ENCODE results near the gene KRT10.

DNA sequence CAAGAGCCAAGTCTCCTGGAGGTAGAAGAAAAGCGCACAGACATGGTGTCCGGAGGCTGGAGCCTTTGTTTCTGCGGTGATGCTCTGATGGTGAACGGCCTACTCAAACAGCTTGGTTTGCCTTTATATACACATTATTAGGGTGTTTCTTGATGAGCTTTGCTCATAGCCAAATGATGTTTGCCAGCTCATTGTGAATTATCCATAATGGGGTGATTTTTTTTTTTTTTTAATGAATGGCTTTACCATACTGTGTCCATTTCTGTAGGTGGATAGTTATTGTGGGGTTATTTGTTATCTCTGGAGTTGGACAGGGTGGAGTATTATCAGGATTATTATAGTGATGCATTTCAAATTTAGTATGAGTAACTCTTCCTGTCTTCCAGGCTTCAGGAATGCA lies 40.0 kb downstream of the KRT10 start, which contains the start of gene KRT27:
- TF ChIP-seq, protein P1, sequence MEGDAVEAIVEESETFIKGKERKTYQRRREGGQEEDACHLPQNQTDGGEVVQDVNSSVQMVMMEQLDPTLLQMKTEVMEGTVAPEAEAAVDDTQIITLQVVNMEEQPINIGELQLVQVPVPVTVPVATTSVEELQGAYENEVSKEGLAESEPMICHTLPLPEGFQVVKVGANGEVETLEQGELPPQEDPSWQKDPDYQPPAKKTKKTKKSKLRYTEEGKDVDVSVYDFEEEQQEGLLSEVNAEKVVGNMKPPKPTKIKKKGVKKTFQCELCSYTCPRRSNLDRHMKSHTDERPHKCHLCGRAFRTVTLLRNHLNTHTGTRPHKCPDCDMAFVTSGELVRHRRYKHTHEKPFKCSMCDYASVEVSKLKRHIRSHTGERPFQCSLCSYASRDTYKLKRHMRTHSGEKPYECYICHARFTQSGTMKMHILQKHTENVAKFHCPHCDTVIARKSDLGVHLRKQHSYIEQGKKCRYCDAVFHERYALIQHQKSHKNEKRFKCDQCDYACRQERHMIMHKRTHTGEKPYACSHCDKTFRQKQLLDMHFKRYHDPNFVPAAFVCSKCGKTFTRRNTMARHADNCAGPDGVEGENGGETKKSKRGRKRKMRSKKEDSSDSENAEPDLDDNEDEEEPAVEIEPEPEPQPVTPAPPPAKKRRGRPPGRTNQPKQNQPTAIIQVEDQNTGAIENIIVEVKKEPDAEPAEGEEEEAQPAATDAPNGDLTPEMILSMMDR (optimal IDR thresholded peaks at IDR 0.05 in 1 of 3, IDR thresholded peaks at IDR 0.05 in 1 of 3, conservative IDR thresholded peaks at IDR 0.05 in 1 of 3; ENCODE audit: extremely low read depth in 1 of 3, insufficient read depth in 2 of 3, low read length in 3 of 3), result no peak
- no peak for TF ChIP-seq EZH2 (IDR thresholded peaks at IDR 0.05; ENCODE audit: low read length)

All from keratinocyte (primary cell).